RWPE2 (cell line): ENCODE data around the gene SMIM20.

Experiments used
- ATAC-seq: fragments of 200-7000 bp; cut with Tn5 transposase; 3 replicates; pipeline ENCODE4 v1.9.1; 2021; ENCODE audit warnings: low read depth
- DNase-seq: peaks from one replicate; pipeline ENCODE4 v3.0.0-alpha.2; 2020; ENCODE audit warnings: low spot score
- H3K27ac ChIP-seq: fragments of 450-650 bp; 2 replicates; pipeline ENCODE4 v1.5.1; 2017; ENCODE audit warnings: mild to moderate bottlenecking; ENCODE audit not compliant: poor library complexity, severe bottlenecking
- H3K27me3 ChIP-seq: fragments of 250-450 bp; sonication (Bioruptor Pico); 2 replicates; pipeline ENCODE4 v1.5.1; 2021; ENCODE audit warnings: mild to moderate bottlenecking, moderate library complexity; ENCODE audit not compliant: insufficient read depth, poor library complexity, severe bottlenecking
- H3K36me3 ChIP-seq: fragments of 250-450 bp; sonication (Bioruptor Pico); 2 replicates; pipeline ENCODE4 v1.5.1; 2020; ENCODE audit warnings: low read depth, mild to moderate bottlenecking, moderate library complexity
- H3K4me1 ChIP-seq: fragments of 250-450 bp; sonication (Bioruptor Pico); 2 replicates; pipeline ENCODE4 v1.5.1; 2021; ENCODE audit warnings: mild to moderate bottlenecking, moderate library complexity; ENCODE audit not compliant: insufficient read depth, poor library complexity, severe bottlenecking
- H3K4me3 ChIP-seq: fragments of 250-450 bp; sonication (Bioruptor Pico); 2 replicates; pipeline ENCODE4 v1.5.1; 2021; ENCODE audit warnings: mild to moderate bottlenecking, moderate library complexity; ENCODE audit not compliant: severe bottlenecking
- H3K9me3 ChIP-seq: fragments of 250-450 bp; sonication (Bioruptor Pico); 2 replicates; pipeline ENCODE4 v1.5.1; 2021; ENCODE audit warnings: mild to moderate bottlenecking, moderate library complexity; ENCODE audit not compliant: severe bottlenecking
- CTCF ChIP-seq: fragments of 450-650 bp; IDR thresholded peaks from one replicate; pipeline ENCODE4 v1.5.1; 2017; ENCODE audit warnings: mild to moderate bottlenecking, moderate library complexity; ENCODE audit not compliant: poor library complexity, severe bottlenecking

SMIM20 gene

DNA sequence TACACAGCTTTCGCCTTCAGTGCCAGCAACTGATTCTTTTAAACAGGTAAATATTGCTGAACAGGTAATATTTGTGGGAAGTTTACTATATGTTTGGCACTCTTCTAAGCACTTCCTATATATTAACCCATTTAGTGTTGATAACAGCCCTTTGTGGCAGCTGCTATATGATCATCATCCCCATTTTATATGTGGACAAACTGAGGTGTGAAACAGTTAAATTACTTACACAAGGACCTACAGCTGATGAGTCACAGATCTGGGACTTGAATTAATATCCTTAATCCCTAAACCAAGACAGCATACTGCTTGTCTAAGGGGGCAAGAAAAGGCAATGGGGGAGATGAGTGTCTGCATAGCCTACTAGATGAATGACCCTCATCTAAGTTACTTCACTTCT, 2.9 kb downstream of the SMIM20 start:
- H3K4me1 ChIP-seq = peaks cover 5% of the 10 kb centered on the region
- ATAC-seq = no peak
- no peak overlapping the region for H3K27ac ChIP-seq
- peaks cover 7% of the 10 kb centered on the region for H3K36me3 ChIP-seq
- H3K9me3 ChIP-seq = no peaks in the 10 kb centered on the region
- no peaks in the 10 kb centered on the region for H3K27me3 ChIP-seq
- no peak overlapping the region for H3K4me3 ChIP-seq
- no peak for TF ChIP-seq CTCF
- DNase-seq = no peak

DNA sequence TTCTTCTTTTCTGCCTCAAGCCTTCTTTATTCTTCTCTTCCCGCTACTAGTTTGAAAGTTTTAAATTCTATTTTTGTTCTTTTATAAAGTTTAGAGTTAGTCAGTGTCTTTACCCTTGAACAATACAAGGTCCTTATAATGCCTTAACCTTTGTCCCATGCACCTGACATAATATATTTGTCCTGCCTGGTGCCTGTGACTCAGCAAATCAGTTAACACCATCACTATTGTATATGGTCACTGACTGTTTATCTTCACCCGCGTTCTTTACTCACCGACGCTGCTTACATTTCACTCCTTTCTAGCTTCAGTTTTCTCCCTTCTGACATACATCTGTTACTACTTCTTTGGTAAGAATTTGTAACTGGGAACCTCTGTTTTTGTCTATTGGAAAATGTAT, 5.7 kb downstream of the SMIM20 start:
- Histone ChIP-seq H3K27ac (no peak overlapping the region), H3K36me3 (peaks cover 7% of the 10 kb centered on the region), H3K4me3 (no peak overlapping the region), H3K27me3 (no peaks in the 10 kb centered on the region), H3K9me3 (no peaks in the 10 kb centered on the region), H3K4me1 (peaks cover 5% of the 10 kb centered on the region)
- ATAC-seq (no peak), DNase-seq (no peak)
- TF ChIP-seq CTCF = no peak

DNA sequence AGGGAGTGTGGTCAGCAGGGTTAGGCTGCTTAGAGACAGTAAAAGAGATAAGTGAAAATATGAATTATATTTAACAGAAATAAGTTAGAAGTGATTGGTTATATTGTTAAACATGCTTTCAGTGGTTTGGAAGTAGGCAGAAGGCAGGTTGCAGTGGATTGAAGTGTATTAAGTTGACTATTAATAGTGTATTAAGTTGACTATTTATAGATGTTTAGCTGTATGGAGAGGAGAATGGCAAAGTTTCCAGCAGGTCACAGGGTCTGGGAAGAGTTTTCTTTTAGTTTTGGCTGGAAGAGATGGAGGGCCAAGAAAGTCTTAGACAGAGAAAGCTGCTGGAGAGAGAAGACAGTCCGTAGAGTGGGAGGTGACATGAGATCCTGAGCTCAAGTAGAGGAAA, 7.9 kb downstream of the SMIM20 start:
- Histone ChIP-seq H3K9me3 (no peaks in the 10 kb centered on the region), H3K27ac (no peak overlapping the region), H3K4me3 (no peak overlapping the region), H3K4me1 (no peaks in the 10 kb centered on the region), H3K36me3 (peaks cover 7% of the 10 kb centered on the region), H3K27me3 (no peaks in the 10 kb centered on the region)
- ATAC-seq (no peak), DNase-seq (no peak)
- TF ChIP-seq CTCF = no peak

DNA sequence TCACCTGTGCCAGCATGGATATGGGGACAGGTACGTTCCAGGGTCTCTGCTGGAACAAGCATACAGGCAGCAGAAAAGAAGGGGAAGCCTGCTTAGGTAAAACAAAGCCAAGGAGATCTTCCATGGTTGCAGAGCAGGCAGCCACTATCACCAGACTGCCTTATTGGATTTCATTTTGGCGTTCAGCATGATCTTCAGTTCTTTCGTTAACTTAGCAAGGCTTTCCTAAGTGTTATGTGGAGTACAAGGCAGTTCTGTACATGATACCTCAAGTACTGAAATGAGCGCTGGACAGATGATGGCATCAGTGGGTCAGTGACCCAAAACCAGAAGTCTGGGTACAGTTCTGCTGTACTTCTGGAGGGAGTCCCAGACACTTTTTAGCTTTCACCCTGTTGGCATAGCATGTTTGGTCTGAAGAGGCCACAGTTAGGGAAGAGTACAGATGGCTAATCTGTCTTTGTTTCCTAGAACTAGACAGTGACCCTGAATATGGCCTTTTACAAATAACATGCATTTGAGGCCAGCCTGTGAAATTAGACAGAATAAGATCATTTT, 8.9 kb downstream of the SMIM20 start:
- no peaks in the 10 kb centered on the region for H3K9me3 ChIP-seq
- H3K27ac ChIP-seq = no peak overlapping the region
- H3K4me3 ChIP-seq = no peak overlapping the region
- DNase-seq = no peak
- TF ChIP-seq CTCF = no peak
- peaks cover 7% of the 10 kb centered on the region for H3K36me3 ChIP-seq
- ATAC-seq = no peak
- H3K27me3 ChIP-seq = no peaks in the 10 kb centered on the region
- H3K4me1 ChIP-seq = no peaks in the 10 kb centered on the region

DNA sequence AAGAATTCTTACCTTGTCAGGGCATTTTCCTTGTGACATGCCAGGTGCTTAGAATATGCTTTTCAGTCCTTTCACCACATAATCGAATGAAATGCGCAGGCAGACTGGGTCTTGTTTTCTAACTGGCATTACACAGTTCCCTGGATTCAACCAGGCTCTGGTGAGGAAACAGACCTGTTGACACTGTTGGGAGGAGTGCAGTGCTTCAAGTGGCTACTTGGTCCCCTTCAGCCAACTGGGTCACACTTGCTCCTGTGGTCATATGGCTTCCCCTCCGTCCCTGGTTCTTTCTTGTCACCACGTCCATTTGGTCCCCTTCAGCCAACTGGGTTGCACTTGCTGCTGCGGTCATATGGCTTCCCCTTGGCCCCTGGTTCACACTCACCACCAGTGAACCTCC, 9.7 kb downstream of the SMIM20 start:
- H3K4me1 ChIP-seq = no peaks in the 10 kb centered on the region
- no peak overlapping the region for H3K27ac ChIP-seq
- no peak for ATAC-seq
- H3K4me3 ChIP-seq = no peak overlapping the region
- no peak for DNase-seq
- no peaks in the 10 kb centered on the region for H3K9me3 ChIP-seq
- H3K27me3 ChIP-seq = no peaks in the 10 kb centered on the region
- TF ChIP-seq CTCF = no peak
- peaks cover 7% of the 10 kb centered on the region for H3K36me3 ChIP-seq
